Neural cell (in vitro differentiated cells): ENCODE results near the gene OGDH. TPM values are rescaled to one million over a fixed set of nuclear protein-coding genes. Genes with fewer than 3 reads are reported as not detected.

Source experiments
- H2AFZ ChIP-seq: fragments of 200-600, 300-800 bp; sonication (generic), shearing (Covaris generic); 2 replicates; pipeline ENCODE4 v1.6.0; 2014; ENCODE audit warnings: low read depth, mild to moderate bottlenecking, antibody characterized with exemption, low read length, moderate library complexity
- H3F3A ChIP-seq: fragments of 200-600 bp; shearing (Covaris generic); 2 replicates; pipeline ENCODE4 v1.6.1; 2016; ENCODE audit warnings: mild to moderate bottlenecking, moderate library complexity, mixed read lengths, antibody characterized with exemption, low read length; ENCODE audit not compliant: insufficient read depth, poor library complexity, severe bottlenecking
- H3K27ac ChIP-seq: fragments of 200-600, 300-800 bp; sonication (generic), shearing (Covaris generic); 2 replicates; pipeline ENCODE4 v1.5.1; 2014; ENCODE audit warnings: mild to moderate bottlenecking, low read length, moderate library complexity
- H3K27me3 ChIP-seq: fragments of 300-800, 200-600 bp; sonication (generic), shearing (Covaris generic); 2 replicates; pipeline ENCODE4 v1.6.0; 2014; ENCODE audit warnings: mild to moderate bottlenecking, low read depth, low read length, moderate library complexity; ENCODE audit not compliant: insufficient read depth
- H3K36me3 ChIP-seq: fragments of 300-800, 200-600 bp; sonication (generic), shearing (Covaris generic); 2 replicates; pipeline ENCODE4 v1.5.1; 2014; ENCODE audit warnings: mild to moderate bottlenecking, antibody characterized with exemption, low read length, moderate library complexity; ENCODE audit not compliant: insufficient read depth
- H3K4me2 ChIP-seq: fragments of 300-800, 200-600 bp; sonication (generic), shearing (Covaris generic); 2 replicates; pipeline ENCODE4 v1.6.0; 2014; ENCODE audit warnings: mild to moderate bottlenecking, low read length
- H3K4me3 ChIP-seq: fragments of 300-800, 200-600 bp; sonication (generic), shearing (Covaris generic); 2 replicates; pipeline ENCODE4 v1.5.1; 2014; ENCODE audit warnings: mild to moderate bottlenecking, low read length, moderate library complexity
- H3K79me2 ChIP-seq: fragments of 200-600 bp; shearing (Covaris generic); replicated peaks from 2 replicates; pipeline ENCODE4 v1.6.0; 2014; ENCODE audit warnings: mild to moderate bottlenecking, low read length, moderate library complexity; ENCODE audit not compliant: insufficient read depth
- H3K9ac ChIP-seq: fragments of 300-800, 200-600 bp; sonication (generic), shearing (Covaris generic); 2 replicates; pipeline ENCODE4 v1.6.1; 2016; ENCODE audit warnings: mild to moderate bottlenecking, low read length, mixed read lengths
- H3K9me2 ChIP-seq: fragments of 200-600 bp; shearing (Covaris generic); 2 replicates; pipeline ENCODE4 v1.6.1; 2016; ENCODE audit warnings: mild to moderate bottlenecking, low read length, mixed read lengths; ENCODE audit not compliant: insufficient read depth
- H3K9me3 ChIP-seq: fragments of 200-600, 300-800 bp; sonication (generic), shearing (Covaris generic); 2 replicates; pipeline ENCODE4 v1.6.1; 2016; ENCODE audit warnings: mild to moderate bottlenecking, mixed run types, low read length, moderate library complexity, mixed read lengths
- H4K20me1 ChIP-seq: fragments of 200-600 bp; shearing (Covaris generic); 2 replicates; pipeline ENCODE4 v1.6.1; 2016; ENCODE audit warnings: mild to moderate bottlenecking, mixed run types; ENCODE audit not compliant: insufficient read depth
- CTCF ChIP-seq: fragments of 450-650 bp; IDR thresholded peaks from 2 replicates; pipeline ENCODE4 v1.5.1; 2014; ENCODE audit warnings: antibody characterized with exemption, mild to moderate bottlenecking, moderate library complexity; ENCODE audit not compliant: poor library complexity, severe bottlenecking
- EP300 ChIP-seq: fragments of 450-650 bp; conservative IDR thresholded peaks from 2 replicates; pipeline ENCODE4 v1.6.1; 2014; ENCODE audit warnings: antibody characterized with exemption, mild to moderate bottlenecking, moderate library complexity; ENCODE audit not compliant: poor library complexity, severe bottlenecking
- EZH2 ChIP-seq: fragments of 200-600, 300-800 bp; shearing (Covaris generic), sonication (generic); IDR thresholded peaks from 2 replicates; pipeline ENCODE4 v1.6.1; 2014; ENCODE audit warnings: antibody characterized with exemption, low read length, borderline replicate concordance, mild to moderate bottlenecking; ENCODE audit not compliant: insufficient read depth, poor library complexity, severe bottlenecking
- MXI1 ChIP-seq: fragments of 450-650 bp; conservative IDR thresholded peaks from 2 replicates; pipeline ENCODE4 v1.6.1; 2014; ENCODE audit warnings: antibody characterized with exemption, mild to moderate bottlenecking; ENCODE audit not compliant: poor library complexity, severe bottlenecking
- POLR2AphosphoS5 ChIP-seq: IDR thresholded peaks from 2 replicates; pipeline ENCODE4 v1.6.1; 2012
- RAD21 ChIP-seq: fragments of 450-650 bp; conservative IDR thresholded peaks from 2 replicates; pipeline ENCODE4 v1.6.1; 2014; ENCODE audit warnings: antibody characterized with exemption, mild to moderate bottlenecking, moderate library complexity
- SMC3 ChIP-seq: fragments of 450-650 bp; conservative IDR thresholded peaks from 2 replicates; pipeline ENCODE4 v1.6.1; 2014; ENCODE audit warnings: antibody characterized with exemption, mild to moderate bottlenecking, moderate library complexity; ENCODE audit not compliant: poor library complexity
- TAF1 ChIP-seq: IDR thresholded peaks from 2 replicates; pipeline ENCODE4 v1.6.1; 2012; ENCODE audit warnings: low read depth
- polyA plus RNA-seq: library from polyadenylated mRNA; depleted of rRNA; stranded (reverse); fragments of >200 nt; gene quantifications from 2 replicates; pipeline ENCODE4 v1.2.3, GENCODE V29; 2014
- TF ChIP-seq, protein P1 (sequence below): IDR thresholded peaks from 2 replicates; pipeline ENCODE4 v1.6.1; 2012; ENCODE audit warnings: borderline replicate concordance

The OGDH gene
- polyA plus RNA-seq, 1 donor from 2014 or later, result 16.9 TPM

DNA sequence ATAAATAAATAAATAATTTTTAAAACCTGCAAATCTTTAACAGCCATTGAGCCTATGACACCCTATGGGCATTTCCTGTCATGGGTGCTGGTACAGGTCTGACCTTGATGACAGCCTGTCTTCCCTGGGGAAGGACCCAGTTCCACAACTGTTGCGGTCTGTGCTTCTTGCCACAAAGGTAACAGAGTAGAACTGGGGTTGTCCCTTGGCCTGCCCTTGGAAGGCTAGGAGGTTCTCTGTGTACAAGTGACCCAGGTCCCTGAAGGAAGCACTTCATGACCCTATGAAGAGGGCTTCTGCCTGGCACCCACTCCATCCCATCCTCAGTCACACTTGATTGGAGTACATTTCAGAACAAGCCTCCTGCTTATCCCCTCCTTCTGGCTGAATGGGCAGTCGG lies 66.9 kb downstream of the OGDH start:
- no peak overlapping the region for H3K9ac ChIP-seq
- H4K20me1 ChIP-seq, result no peaks in the 10 kb centered on the region
- no peak overlapping the region for H3K4me2 ChIP-seq
- no peaks in the 10 kb centered on the region for H3K27me3 ChIP-seq
- no peaks in the 10 kb centered on the region for H3K9me2 ChIP-seq
- no peak overlapping the region for H3K27ac ChIP-seq
- no peaks in the 10 kb centered on the region for H3K79me2 ChIP-seq
- no peaks in the 10 kb centered on the region for H3F3A ChIP-seq
- no peak for TF ChIP-seq POLR2AphosphoS5
- no peak for TF ChIP-seq SMC3
- TF ChIP-seq TAF1, result no peak
- TF ChIP-seq MXI1, result no peak
- no peak for TF ChIP-seq CTCF
- TF ChIP-seq EZH2, result no peak
- TF ChIP-seq, protein P1, sequence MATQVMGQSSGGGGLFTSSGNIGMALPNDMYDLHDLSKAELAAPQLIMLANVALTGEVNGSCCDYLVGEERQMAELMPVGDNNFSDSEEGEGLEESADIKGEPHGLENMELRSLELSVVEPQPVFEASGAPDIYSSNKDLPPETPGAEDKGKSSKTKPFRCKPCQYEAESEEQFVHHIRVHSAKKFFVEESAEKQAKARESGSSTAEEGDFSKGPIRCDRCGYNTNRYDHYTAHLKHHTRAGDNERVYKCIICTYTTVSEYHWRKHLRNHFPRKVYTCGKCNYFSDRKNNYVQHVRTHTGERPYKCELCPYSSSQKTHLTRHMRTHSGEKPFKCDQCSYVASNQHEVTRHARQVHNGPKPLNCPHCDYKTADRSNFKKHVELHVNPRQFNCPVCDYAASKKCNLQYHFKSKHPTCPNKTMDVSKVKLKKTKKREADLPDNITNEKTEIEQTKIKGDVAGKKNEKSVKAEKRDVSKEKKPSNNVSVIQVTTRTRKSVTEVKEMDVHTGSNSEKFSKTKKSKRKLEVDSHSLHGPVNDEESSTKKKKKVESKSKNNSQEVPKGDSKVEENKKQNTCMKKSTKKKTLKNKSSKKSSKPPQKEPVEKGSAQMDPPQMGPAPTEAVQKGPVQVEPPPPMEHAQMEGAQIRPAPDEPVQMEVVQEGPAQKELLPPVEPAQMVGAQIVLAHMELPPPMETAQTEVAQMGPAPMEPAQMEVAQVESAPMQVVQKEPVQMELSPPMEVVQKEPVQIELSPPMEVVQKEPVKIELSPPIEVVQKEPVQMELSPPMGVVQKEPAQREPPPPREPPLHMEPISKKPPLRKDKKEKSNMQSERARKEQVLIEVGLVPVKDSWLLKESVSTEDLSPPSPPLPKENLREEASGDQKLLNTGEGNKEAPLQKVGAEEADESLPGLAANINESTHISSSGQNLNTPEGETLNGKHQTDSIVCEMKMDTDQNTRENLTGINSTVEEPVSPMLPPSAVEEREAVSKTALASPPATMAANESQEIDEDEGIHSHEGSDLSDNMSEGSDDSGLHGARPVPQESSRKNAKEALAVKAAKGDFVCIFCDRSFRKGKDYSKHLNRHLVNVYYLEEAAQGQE, result no peak
- no peak for TF ChIP-seq EP300
- TF ChIP-seq RAD21, result no peak
- no peak overlapping the region for H2AFZ ChIP-seq
- H3K36me3 ChIP-seq, result no peaks in the 10 kb centered on the region
- no peaks in the 10 kb centered on the region for H3K9me3 ChIP-seq
- no peak overlapping the region for H3K4me3 ChIP-seq

DNA sequence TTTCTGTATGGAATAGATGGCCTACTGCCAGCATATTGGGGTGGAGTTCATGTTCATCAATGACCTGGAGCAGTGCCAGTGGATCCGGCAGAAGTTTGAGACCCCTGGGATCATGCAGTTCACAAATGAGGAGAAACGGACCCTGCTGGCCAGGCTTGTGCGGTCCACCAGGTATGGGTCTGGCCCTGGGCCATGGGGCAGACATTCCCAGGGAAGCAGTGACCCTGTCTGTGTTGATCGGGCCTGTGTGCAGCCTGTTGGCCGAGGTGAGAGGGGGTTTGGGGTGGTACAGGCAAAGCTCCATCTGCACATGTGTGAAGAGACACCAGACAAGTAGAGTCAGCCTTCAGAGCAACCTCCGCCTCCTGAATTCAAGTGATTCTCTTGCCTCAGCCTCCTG lies 67.3 kb downstream of the OGDH start:
- no peaks in the 10 kb centered on the region for H3K9me2 ChIP-seq
- H3F3A ChIP-seq, result no peaks in the 10 kb centered on the region
- no peaks in the 10 kb centered on the region for H3K36me3 ChIP-seq
- H3K27ac ChIP-seq, result no peak overlapping the region
- H3K79me2 ChIP-seq, result no peaks in the 10 kb centered on the region
- no peak overlapping the region for H3K9ac ChIP-seq
- H3K9me3 ChIP-seq, result no peaks in the 10 kb centered on the region
- TF ChIP-seq EP300, result no peak
- TF ChIP-seq CTCF, result no peak
- no peak for TF ChIP-seq RAD21
- no peak for TF ChIP-seq TAF1
- no peak for TF ChIP-seq SMC3
- no peak for TF ChIP-seq POLR2AphosphoS5
- no peak for TF ChIP-seq EZH2
- TF ChIP-seq, protein P1, result no peak
- no peak for TF ChIP-seq MXI1
- H3K4me3 ChIP-seq, result no peak overlapping the region
- no peak overlapping the region for H2AFZ ChIP-seq
- H4K20me1 ChIP-seq, result no peaks in the 10 kb centered on the region
- no peak overlapping the region for H3K4me2 ChIP-seq
- no peaks in the 10 kb centered on the region for H3K27me3 ChIP-seq
